ENCODE results near the gene TCF12. TPM values are rescaled to one million over a fixed set of nuclear protein-coding genes. Genes with fewer than 3 reads are reported as not detected.

TCF12 gene
- total RNA-seq, 1 donor from 2014 or later: 207 TPM

DNA sequence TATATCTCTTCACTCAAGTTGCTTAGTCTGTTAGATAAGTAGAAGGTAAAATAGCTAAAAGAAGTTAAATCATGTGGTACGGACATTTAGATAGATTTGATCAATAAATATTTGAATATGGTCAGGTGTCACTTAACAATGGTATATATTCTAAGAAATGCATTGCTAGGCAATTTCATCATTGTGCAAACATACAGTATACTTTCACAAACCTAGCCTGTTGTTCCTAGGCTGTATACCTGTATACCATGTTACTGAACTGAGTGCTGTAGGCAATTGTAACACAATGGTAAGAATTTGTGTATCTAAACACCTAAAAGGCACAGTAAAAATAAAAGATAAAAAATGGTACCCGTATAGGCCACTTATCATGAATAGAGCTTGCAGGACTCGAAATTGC is 345.1 kb downstream of the TCF12 start:
- peaks cover 20% of the 10 kb centered on the region for H3K36me3 Mint-ChIP-seq (ENCODE audit: low read depth)
- H3K27me3 Mint-ChIP-seq (ENCODE audit: low read depth): no peaks in the 10 kb centered on the region
- no peak overlapping the region for H3K4me3 Mint-ChIP-seq
- no peaks in the 10 kb centered on the region for H3K9me3 Mint-ChIP-seq
- TF ChIP-seq, protein P1, sequence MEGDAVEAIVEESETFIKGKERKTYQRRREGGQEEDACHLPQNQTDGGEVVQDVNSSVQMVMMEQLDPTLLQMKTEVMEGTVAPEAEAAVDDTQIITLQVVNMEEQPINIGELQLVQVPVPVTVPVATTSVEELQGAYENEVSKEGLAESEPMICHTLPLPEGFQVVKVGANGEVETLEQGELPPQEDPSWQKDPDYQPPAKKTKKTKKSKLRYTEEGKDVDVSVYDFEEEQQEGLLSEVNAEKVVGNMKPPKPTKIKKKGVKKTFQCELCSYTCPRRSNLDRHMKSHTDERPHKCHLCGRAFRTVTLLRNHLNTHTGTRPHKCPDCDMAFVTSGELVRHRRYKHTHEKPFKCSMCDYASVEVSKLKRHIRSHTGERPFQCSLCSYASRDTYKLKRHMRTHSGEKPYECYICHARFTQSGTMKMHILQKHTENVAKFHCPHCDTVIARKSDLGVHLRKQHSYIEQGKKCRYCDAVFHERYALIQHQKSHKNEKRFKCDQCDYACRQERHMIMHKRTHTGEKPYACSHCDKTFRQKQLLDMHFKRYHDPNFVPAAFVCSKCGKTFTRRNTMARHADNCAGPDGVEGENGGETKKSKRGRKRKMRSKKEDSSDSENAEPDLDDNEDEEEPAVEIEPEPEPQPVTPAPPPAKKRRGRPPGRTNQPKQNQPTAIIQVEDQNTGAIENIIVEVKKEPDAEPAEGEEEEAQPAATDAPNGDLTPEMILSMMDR (conservative IDR thresholded peaks at IDR 0.05): no peak
- DNase-seq (ENCODE audit: low read depth, low spot score): no peak
- no peak overlapping the region for H3K27ac Mint-ChIP-seq (ENCODE audit: unreplicated experiment)
- H3K4me1 Mint-ChIP-seq: peaks cover 17% of the 10 kb centered on the region

DNA sequence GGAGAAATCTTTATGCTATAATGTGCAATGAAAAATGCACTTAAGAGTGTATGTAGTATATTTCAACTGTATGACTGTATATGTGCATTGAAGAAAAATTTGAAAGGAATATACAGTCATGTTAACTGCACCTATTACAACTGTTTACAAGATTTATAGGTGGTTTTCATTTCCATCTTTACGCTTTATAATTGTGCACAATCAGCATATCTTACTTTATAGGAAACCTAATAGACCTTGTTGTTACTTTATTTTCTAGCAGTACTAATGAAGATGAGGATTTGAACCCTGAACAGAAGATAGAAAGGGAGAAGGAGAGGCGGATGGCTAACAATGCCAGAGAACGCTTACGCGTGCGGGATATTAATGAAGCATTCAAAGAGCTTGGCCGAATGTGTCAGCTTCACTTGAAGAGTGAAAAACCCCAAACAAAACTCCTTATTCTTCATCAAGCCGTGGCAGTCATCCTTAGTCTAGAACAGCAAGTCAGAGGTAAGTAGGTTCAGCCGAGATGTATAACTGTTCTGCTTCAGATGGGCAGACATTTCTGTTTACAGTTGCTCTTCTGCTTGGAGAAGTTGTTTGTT is 354.4 kb downstream of the TCF12 start:
- Mint-ChIP-seq H3K36me3 (ENCODE audit: low read depth) (peaks cover 45% of the 10 kb centered on the region), H3K9me3 (peaks cover 3% of the 10 kb centered on the region), H3K4me3 (no peak overlapping the region), H3K27ac (ENCODE audit: unreplicated experiment) (no peak overlapping the region), H3K4me1 (peaks cover 17% of the 10 kb centered on the region), H3K27me3 (ENCODE audit: low read depth) (no peaks in the 10 kb centered on the region)
- DNase-seq (ENCODE audit: low read depth, low spot score): no peak
- TF ChIP-seq, protein P1 (conservative IDR thresholded peaks at IDR 0.05): no peak

DNA sequence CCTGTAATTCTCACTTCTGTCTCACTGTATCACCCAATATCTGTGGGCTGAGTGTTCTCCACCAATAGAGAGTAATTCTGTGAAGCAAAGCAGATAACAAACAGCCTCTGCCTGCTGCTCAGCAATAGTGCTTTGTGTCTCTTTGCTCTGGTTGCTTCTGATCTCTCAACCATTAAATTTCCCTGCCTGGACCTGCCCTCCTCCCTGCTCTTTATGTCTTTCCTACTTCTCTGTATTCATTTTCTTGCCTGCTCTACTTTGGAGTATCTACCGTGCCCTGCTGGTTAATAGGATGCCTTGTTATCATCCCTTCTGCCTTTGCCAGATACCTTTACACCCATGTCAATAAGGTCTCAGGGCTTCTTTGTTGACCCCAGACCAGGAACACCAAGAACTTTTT is 355.0 kb downstream of the TCF12 start:
- no peak for DNase-seq (ENCODE audit: low read depth, low spot score)
- Mint-ChIP-seq H3K27me3 (ENCODE audit: low read depth) (no peaks in the 10 kb centered on the region), H3K4me1 (peaks cover 17% of the 10 kb centered on the region), H3K4me3 (no peak overlapping the region), H3K36me3 (ENCODE audit: low read depth) (peaks cover 45% of the 10 kb centered on the region), H3K9me3 (peaks cover 3% of the 10 kb centered on the region), H3K27ac (ENCODE audit: unreplicated experiment) (no peak overlapping the region)
- TF ChIP-seq, protein P1 (conservative IDR thresholded peaks at IDR 0.05): no peak

DNA sequence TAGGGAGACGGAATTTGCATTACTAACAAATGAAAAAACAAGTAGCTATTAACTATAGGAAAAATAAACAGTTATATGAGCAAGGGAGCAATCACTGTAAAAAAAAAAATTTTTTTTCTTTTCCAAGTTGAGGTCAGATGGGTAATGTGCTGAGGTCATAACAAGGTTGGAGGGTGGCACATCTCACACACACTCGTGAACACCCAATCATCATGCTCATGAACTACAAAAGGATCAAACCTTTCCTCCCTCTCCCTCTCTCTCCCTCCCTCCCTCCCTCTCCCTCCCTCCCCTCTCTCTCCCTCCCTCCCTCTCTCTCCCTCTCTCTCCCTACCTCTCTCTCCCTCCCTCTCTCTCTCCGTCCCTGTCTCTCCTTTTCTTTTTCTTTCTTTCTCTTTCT is 360.0 kb downstream of the TCF12 start:
- Mint-ChIP-seq H3K9me3 (no peaks in the 10 kb centered on the region), H3K4me3 (no peak overlapping the region), H3K36me3 (ENCODE audit: low read depth) (peaks cover 35% of the 10 kb centered on the region), H3K4me1 (peaks cover 8% of the 10 kb centered on the region), H3K27ac (ENCODE audit: unreplicated experiment) (no peak overlapping the region), H3K27me3 (ENCODE audit: low read depth) (no peaks in the 10 kb centered on the region)
- DNase-seq (ENCODE audit: low read depth, low spot score): no peak
- TF ChIP-seq, protein P1 (conservative IDR thresholded peaks at IDR 0.05): no peak

DNA sequence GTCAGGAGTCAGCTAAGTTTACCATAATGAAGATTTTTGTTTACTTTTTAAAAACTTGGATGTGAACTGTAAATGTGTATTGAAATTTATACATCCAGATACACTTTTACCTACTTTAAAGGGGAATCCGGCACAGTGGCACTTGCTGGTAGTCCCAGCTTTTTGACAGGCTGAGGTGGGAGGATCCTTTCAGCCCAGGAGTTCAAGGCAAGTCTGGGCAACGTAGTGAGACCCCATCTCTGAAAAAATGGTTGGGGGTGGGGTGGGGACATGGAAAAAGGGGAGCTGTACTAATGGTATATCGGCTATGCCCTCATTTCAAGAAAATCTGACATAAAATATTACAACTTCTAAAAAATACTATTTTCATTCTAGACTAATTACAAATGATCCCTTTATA is 362.0 kb downstream of the TCF12 start:
- no peak for DNase-seq (ENCODE audit: low read depth, low spot score)
- no peak overlapping the region for H3K4me3 Mint-ChIP-seq
- H3K4me1 Mint-ChIP-seq: peaks cover 13% of the 10 kb centered on the region
- H3K27ac Mint-ChIP-seq (ENCODE audit: unreplicated experiment): no peak overlapping the region
- H3K27me3 Mint-ChIP-seq (ENCODE audit: low read depth): no peaks in the 10 kb centered on the region
- TF ChIP-seq, protein P1 (conservative IDR thresholded peaks at IDR 0.05): no peak
- H3K9me3 Mint-ChIP-seq: no peaks in the 10 kb centered on the region
- peaks cover 42% of the 10 kb centered on the region for H3K36me3 Mint-ChIP-seq (ENCODE audit: low read depth)
